ENCODE results near the gene SPR.

DNA sequence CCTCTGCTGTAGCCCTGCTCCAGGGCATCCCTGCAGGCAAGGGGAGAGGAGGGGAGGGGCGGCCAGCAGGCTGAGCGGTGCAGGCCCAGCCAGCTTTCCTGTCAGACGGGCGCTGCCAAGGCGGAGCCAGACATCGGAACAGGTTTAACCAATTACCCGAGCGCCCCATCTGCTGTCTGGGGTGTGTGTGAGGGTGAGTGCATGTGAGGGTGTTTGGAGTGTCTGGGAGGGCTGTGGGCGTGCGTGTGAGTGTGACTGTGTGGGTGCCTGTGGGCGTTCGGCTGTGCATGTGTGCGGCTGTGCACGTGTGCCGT is 50.1 kb downstream of the SPR start:
- TF ChIP-seq, protein P1, sequence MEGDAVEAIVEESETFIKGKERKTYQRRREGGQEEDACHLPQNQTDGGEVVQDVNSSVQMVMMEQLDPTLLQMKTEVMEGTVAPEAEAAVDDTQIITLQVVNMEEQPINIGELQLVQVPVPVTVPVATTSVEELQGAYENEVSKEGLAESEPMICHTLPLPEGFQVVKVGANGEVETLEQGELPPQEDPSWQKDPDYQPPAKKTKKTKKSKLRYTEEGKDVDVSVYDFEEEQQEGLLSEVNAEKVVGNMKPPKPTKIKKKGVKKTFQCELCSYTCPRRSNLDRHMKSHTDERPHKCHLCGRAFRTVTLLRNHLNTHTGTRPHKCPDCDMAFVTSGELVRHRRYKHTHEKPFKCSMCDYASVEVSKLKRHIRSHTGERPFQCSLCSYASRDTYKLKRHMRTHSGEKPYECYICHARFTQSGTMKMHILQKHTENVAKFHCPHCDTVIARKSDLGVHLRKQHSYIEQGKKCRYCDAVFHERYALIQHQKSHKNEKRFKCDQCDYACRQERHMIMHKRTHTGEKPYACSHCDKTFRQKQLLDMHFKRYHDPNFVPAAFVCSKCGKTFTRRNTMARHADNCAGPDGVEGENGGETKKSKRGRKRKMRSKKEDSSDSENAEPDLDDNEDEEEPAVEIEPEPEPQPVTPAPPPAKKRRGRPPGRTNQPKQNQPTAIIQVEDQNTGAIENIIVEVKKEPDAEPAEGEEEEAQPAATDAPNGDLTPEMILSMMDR (conservative IDR thresholded peaks at IDR 0.05; ENCODE audit: low read length), result no peak
- no peak for TF ChIP-seq EZH2phosphoT487 (IDR thresholded peaks at IDR 0.05; ENCODE audit: borderline replicate concordance)

Measured in Loucy (cell line).